Measurements from ENCODE around the gene OR10P1. TPM values are rescaled to one million over a fixed set of nuclear protein-coding genes. Genes with fewer than 3 reads are reported as not detected.
"Not testable (repeated sequence)": the region's sequence is repeated elsewhere in the genome, so short reads cannot be mapped to it uniquely, and the experiment has no call there.

Gene OR10P1, protein sequence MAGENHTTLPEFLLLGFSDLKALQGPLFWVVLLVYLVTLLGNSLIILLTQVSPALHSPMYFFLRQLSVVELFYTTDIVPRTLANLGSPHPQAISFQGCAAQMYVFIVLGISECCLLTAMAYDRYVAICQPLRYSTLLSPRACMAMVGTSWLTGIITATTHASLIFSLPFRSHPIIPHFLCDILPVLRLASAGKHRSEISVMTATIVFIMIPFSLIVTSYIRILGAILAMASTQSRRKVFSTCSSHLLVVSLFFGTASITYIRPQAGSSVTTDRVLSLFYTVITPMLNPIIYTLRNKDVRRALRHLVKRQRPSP
- total RNA-seq, result not detected
- long read RNA-seq, result 0 reads

DNA sequence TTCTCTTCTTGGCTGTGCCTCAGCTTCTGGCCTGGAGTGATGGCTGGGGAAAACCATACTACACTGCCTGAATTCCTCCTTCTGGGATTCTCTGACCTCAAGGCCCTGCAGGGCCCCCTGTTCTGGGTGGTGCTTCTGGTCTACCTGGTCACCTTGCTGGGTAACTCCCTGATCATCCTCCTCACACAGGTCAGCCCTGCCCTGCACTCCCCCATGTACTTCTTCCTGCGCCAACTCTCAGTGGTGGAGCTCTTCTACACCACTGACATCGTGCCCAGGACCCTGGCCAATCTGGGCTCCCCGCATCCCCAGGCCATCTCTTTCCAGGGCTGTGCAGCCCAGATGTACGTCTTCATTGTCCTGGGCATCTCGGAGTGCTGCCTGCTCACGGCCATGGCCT, at the start of gene OR10P1:
TSS of gene OR10P1 (plus strand) at position 40 of the 400 bp plus-strand sequence. CDS start at position 40, 0 bp downstream.
- no peak for DNase-seq (ENCODE audit: low spot score)
- intact Hi-C loops (cut with DNase I), result no loop called here

DNA sequence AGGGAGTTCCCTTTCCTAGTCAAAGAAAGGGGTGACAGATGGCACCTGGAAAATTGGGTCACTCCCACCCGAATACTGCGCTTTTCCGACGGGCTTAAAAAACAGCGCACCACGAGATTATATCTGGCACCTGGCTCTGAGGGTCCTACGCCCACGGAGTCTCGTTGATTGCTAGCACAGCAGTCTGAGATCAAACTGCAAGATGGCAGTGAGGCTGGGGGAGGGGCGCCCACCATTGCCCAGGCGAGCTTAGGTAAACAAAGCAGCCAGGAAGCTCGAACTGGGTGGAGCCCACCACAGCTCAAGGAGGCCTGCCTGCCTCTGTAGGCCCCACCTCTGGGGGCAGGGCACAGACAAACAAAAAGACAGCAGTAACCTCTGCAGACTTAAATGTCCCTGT, 46.5 kb upstream of the OR10P1 start:
- intact Hi-C loops (cut with DNase I); DNase-seq (ENCODE audit: low spot score): not testable (repeated sequence)

DNA sequence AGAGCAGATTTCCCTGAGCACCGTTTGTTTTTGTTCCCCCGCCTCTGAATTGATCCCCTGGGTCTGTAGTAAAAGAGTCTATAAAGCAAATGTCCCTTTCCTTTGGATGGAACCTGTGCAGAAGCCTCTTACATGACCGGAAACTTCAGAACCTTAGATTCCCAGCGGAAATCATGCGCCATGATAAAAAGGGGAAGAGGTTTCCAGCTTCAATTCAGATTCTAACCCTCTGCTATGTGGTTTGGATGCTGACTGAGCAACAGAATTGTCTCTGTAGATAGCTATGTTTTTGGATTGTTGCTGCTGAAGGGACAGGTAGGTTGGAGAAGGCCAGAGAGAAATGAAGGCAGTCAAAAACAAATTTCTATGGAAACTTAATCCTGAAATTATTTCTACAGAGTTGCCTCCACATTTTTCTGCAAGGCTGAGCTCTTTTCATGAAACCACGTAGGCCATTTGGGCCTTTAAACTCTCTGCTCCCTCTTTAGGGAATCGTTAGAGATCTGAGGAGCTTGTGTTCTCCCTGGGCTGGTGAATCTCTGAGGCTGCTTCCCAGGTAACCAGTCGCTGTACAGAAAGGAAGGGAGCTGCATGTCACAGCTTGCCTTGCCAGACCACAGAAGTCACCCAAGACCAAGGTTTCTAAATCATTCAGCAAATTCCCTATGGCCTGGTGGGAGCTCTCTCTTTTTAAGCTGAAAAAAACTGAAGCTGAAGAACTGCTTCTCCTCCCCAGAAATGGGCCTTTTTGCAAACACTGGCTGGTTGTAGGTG, 28.7 kb upstream of the OR10P1 start:
- intact Hi-C loops (cut with DNase I), result no loop called here
- no peak for DNase-seq (ENCODE audit: low spot score)

DNA sequence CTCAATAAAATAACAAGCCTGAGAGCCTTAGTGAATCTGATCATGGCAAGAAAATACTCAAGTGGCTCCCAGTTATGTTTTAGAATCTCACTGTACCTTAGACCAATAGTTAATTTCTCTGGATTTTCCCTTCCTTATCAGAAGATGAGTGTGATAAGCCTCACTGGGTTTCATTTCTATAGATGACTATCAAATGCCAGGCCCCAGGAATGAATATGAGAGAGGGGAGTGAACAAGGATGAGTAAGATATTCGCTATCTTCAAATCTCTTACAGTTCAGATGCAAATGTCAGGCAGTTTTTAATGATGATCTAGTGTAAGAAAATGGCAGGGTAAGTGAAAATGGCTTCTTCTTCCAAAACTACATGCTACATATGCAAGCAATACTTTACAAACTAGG, 26.1 kb upstream of the OR10P1 start:
- no peak for DNase-seq (ENCODE audit: low spot score)
- intact Hi-C loops (cut with DNase I), result no loop called here

DNA sequence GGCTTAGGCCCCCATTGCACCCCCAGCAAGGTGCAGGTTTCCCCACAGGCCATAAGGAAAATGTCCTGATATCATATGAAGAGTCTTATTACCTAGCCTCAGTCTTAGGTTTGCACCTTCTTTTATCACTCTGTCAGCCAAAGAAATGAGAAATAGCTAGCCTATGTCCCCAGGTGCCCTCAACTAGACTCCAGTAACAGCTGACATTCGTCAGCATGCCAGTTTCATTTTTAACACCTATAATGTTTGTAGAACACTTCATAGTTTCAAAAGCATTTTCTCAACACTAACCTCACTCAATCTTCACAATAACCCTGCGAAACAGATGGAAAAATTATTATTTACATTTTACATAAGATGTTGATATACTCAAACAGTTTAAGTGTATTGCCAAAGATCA, 24.0 kb upstream of the OR10P1 start:
- intact Hi-C loops (cut with DNase I), result no loop called here
- DNase-seq (ENCODE audit: low spot score), result no peak

DNA sequence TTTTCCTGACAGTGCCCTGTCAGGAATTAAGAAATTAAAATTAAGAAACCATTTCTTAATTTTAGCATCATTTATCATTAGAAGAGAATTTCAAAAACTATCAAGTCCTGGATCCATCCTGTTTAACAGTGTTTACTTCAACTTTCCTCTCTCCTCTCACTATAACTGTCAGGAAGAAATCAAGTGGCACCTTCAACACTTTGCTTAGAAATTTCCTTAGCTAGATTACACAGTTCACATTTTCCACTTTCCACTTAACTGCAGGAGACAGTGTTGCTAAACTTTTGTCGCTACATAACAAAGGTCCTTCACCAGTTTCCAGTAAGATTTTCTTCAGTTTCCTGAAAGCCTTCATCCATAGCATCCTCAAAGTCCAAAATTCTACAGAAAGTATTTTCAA, 21.9 kb upstream of the OR10P1 start:
- no peak for DNase-seq (ENCODE audit: low spot score)
- intact Hi-C loops (cut with DNase I), result no loop called here

DNA sequence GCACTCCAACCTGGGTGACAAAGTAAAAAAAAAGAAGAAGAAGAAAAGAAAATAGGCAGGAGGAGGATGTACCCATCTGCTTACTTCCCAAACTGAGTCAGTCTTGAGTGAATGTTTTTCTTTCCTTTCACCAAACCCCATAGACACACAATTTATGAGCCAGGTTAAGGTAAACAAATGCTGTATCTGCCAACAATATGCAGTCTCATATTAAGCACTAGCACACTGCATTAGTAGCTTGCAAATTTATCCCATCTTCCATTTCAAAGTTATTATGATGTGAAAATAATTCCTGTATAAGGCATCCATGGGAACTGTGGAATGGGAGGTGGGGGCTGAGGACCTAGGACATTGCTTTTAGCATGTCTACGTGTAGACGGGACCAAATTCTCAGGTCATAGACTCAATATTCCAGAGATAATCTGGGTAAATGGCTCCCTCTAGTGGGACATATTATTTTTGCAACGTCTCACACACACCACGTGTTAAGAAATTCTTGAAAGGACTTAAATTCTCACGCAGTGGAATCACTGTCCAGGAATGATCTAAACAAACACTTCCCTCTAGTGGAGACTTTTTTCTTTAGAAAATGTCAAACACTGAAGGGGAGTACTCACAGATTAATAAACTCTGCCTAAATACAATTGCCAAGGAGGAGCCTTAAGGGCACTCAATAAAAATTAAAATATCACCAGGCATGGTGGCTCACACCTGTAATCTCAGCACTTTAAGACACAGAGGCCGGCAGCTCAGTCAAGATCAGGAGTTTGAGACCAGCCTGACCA, 17.1 kb upstream of the OR10P1 start:
- intact Hi-C loops (cut with DNase I), result loop anchor here (2.0 kb wide), 1 partner anchor 431 kb away; no protein-coding TSS in a partner anchor
- DNase-seq (ENCODE audit: low spot score), result no peak

DNA sequence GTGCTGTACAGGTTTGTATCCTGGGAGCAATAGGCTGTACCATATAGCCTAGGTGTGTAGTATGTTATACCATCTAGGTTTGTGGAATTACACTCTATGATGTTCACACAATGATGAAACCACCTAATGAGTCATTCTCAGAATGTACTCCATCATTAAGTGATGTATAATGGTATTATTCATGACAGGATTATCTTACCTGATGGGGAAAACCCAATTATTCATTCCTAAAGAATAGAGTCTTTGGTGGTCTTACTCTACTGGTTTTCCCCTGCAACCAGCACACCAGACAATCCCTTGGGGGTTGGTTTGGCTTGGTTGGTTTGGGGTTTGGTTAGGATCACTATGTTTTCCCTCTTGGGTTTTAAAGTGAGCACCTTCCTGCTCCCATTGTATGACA, 12.6 kb upstream of the OR10P1 start:
- intact Hi-C loops (cut with DNase I), result no loop called here
- DNase-seq (ENCODE audit: low spot score), result no peak

DNA sequence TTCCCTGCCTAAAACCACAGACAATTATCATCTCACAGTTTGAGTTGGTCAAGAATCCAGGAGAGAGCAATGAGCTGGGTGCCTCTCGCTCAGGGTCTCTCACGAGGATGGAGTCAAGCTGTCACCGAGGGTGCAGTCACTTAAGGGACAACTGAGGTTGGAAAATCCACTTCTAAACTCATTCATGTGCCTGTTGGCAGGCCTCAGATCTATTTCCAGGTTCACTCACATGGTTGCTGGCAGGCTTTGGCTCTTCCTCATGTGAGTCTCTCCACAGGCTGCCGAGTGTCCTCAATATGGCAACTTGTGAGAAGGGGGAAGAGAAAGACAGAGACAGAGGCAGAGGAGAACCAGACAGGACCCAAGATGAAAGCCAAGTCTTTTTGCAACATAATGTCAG, 10.5 kb upstream of the OR10P1 start:
- no peak for DNase-seq (ENCODE audit: low spot score)
- intact Hi-C loops (cut with DNase I), result no loop called here

DNA sequence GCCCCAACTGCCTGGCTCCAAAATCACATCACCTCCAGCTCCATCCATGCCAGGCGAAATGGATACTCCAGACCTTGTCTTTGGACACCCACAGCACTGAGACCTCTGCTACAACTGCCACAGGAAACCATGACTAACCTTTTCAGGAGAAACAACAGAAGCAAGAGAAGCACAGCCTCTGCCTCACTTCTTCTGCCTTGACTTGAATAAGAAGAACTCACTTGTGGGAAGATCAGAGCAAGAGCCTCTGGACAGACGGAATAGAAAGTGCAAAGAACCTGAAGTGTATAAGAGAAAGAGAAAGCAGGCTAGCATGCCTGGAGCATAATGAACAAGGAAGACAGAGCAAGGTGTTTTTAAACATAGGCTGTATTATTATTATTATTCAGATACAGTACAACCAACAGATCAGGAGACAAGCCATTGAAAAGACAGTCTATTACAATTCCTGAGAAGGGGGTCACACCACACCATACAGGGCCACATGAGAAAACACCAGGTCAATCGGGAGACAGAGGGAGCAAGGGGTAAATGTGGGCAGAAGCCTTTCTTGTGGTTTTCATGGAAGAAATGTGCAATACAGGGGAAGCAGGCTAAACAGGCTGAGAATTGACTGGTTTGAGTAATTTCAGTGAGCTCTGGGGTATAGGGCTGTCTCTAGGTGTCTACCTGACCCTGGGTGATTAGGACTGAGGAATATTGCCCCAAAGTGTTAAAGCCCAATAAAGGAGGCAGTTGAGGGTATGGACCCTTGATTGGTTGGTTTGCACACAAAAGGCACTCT, 7.4 kb upstream of the OR10P1 start:
- intact Hi-C loops (cut with DNase I), result no loop called here
- DNase-seq (ENCODE audit: low spot score), result no peak

DNA sequence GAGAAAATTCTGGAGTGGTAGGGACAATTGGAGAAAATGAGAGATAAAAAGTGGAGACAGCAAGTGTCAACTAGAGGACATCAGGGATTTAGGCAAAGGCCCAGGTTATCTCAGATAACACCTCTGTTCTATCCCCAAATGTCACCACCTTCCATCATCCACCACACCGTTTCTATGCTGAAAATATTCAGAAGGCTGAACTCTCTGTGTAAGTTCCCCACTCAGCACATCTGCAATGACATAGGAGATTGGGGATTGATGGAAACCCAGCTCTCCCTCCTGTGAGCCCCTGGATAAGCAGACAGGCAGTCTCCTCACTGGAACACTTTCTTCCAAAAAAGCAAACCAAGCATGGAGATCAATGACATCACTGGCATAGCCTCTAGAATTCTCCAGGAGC, 5.6 kb upstream of the OR10P1 start:
- intact Hi-C loops (cut with DNase I), result no loop called here
- no peak for DNase-seq (ENCODE audit: low spot score)

DNA sequence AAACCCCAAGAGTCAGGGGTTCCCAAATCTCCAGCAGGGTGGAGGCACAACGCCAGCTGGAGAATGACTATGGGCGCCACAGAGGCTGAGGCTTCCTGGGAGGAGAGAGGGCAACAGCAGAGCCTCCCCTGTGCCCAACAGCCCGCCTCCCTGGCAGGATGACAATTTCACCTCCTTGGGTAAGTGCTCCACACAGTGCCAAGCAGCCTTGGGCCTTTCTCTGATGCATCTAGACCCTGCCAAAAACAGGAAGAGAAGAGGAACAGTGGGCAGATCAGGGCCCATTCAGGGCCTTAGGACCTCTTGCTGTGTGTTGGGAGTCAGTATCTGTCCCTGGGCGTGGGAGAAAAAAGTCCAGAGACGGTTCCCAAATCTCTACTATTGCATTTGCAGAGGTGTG, 5.0 kb upstream of the OR10P1 start:
- intact Hi-C loops (cut with DNase I), result no loop called here
- no peak for DNase-seq (ENCODE audit: low spot score)

DNA sequence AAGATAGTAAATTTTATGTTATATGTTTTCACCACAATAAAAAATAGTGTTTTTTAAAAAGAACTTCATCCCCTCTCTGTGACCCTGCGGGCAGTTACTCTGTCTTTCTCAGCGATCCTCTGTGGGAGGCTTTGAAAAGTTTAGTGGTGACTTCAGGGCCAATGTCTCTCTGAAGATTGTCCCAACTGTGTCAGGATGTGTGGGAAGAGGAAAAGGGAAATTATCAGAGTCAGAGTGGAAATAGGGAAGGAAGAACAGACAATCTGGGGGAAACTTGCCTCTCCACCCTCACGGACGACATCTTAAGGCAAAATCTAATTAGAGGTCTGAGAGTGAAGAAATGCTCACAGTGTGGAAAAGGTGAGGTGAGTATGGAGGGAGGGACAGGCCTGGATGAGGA, 3.5 kb upstream of the OR10P1 start:
- DNase-seq (ENCODE audit: low spot score), result no peak
- intact Hi-C loops (cut with DNase I), result no loop called here

DNA sequence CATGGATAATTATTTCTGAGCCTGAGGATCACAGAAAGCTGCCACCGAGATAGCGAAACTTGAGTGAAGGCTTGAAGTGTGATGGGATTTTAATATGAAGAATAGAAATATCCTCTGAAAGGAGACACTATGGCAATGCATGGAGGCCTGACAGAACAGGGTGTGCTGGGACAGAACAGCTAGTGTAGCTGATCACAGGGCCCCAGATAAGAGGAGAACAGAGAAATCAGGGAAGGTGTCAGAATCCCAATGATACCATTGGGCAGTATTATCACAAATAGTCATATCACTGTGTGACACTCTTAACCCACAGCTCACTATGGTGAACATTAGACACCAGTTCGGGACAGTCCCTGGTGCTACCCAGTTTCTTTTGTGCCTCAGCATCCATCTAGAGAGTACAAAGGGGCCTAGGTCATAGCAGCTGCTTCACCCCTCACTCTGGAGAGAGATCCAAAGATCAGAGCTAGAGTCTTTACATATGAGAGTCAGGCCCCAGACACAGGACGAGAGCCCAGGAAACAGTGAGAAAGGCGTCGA, 506 bp upstream of the OR10P1 start:
- intact Hi-C loops (cut with DNase I), result no loop called here
- no peak for DNase-seq (ENCODE audit: low spot score)

DNA sequence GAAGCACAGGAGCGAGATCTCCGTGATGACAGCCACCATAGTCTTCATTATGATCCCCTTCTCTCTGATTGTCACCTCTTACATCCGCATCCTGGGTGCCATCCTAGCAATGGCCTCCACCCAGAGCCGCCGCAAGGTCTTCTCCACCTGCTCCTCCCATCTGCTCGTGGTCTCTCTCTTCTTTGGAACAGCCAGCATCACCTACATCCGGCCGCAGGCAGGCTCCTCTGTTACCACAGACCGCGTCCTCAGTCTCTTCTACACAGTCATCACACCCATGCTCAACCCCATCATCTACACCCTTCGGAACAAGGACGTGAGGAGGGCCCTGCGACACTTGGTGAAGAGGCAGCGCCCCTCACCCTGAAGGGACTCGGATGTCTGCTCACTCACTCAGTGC, 775 bp downstream of the OR10P1 start:
- intact Hi-C loops (cut with DNase I), result no loop called here
- no peak for DNase-seq (ENCODE audit: low spot score)

DNA sequence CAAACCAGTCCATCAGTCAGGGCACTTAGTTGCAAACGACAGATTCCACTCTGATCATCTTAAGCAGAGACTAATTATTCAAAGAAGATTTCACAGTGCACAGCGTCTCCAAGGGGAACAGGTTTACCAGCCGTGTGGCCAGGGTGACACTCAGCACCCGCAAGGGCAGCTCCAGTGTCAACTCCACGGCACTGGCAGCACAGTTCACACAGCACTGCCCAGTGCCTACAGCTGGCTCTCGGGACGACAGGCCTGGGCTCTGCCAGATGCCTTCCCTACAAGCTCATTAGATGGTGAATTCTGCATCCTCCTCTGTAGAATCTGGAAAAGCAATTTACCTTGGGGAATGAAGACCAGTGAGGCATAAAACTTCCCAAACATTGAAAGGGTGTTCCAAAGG, 4.9 kb downstream of the OR10P1 start:
- intact Hi-C loops (cut with DNase I), result no loop called here
- no peak for DNase-seq (ENCODE audit: low spot score)

DNA sequence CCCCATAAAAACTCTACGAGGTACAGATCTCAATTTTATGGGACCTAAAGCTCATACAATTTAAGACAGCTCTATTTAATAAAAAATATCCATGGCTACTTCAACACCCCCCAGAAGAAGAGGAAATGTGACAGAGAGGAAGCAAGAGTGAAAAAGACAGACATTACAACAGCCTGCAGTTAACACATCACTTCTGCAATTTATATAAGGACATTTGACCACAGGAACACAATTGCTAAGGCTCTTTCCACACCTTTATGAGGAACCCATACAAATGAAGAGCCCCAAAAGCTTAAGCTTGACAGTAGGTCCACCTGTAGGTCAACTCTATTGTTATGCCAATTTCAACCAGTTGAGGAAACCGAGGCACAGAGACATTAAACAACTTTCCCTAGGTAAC, 5.6 kb downstream of the OR10P1 start:
- DNase-seq (ENCODE audit: low spot score), result no peak
- intact Hi-C loops (cut with DNase I), result no loop called here

DNA sequence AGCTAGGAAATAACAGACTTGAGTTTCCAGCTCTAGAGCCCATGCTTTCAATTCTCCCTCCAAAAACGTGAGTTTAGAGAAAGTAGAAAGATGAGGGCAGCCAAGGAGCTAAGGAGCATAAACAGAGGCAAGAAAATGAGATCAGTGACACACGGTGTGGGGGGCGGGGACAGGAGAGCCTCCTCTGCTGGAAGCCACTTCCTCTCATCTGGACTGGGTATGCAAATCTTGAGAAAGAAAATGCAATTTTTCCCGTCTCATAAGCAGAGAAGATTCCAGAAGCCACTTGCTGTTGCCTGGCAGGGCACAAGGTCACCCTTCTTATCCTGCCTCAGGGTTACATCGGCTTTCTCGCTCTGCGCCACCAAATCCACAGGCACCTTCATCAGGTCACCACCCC, 6.0 kb downstream of the OR10P1 start:
- no peak for DNase-seq (ENCODE audit: low spot score)
- intact Hi-C loops (cut with DNase I), result no loop called here

DNA sequence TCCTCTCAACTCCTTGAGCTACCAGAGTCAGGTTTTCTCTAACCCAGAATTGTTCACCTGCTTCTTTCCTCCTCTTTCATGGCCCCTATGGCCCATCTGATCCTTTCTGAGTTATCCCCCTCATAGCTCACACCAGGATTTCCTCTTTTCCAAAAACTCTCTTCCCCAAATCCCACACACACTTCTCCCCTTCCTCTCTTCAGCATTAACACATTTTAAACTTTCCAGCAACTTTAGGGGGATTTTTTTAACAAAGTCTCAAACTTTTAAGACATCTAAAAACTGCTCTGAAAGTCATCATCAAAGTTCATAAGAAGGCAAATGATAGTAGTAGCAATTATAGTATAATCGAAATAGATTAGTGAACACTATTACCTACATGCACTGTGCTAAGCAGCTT, 7.9 kb downstream of the OR10P1 start:
- DNase-seq (ENCODE audit: low spot score), result no peak
- intact Hi-C loops (cut with DNase I), result no loop called here

DNA sequence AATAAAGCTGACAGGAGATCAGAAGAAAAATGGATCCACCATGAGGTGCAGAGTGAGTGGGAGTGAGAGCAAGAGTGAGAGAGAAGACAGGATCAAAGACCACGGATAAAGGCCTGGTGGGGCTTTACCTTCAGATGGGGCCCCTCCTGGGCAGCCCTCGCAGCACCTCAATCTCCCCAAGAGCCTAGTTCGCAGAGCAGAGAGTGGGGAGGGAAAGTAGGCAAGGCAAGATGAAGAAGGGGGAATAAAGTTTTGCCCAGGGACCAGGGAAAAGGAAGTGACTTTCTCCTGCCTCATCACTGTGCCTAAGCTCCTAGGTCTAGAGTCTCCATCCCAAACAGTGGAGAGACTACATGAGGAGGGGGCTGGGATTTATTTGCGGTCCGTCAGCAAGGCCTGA, 10.3 kb downstream of the OR10P1 start:
- intact Hi-C loops (cut with DNase I), result no loop called here
- DNase-seq (ENCODE audit: low spot score), result no peak
